SJCRH30 (cell line): ENCODE results near the gene ZNF174. TPM values are rescaled to one million over a fixed set of nuclear protein-coding genes. Genes with fewer than 3 reads are reported as not detected.

Experiments used
- DNase-seq, 2 experiments: peaks; one replicate each; pipeline ENCODE4 v3.0.0-alpha.2; 2015 to 2020
- H3K27ac ChIP-seq: fragments of 250-450 bp; sonication (Bioruptor Pico); 2 replicates; pipeline ENCODE4 v1.5.1; 2020; ENCODE audit warnings: mild to moderate bottlenecking, moderate library complexity
- H3K27me3 ChIP-seq: fragments of 250-450 bp; sonication (Bioruptor Pico); 2 replicates; pipeline ENCODE4 v1.5.1; 2020; ENCODE audit warnings: mild to moderate bottlenecking, moderate library complexity
- H3K36me3 ChIP-seq: fragments of 250-450 bp; sonication (Bioruptor Pico); 2 replicates; pipeline ENCODE4 v1.5.1; 2020; ENCODE audit warnings: mild to moderate bottlenecking, moderate library complexity
- H3K4me1 ChIP-seq: fragments of 250-450 bp; sonication (Bioruptor Pico); 2 replicates; pipeline ENCODE4 v1.5.1; 2020; ENCODE audit warnings: mild to moderate bottlenecking, moderate library complexity
- H3K4me3 ChIP-seq: fragments of 250-450 bp; sonication (Bioruptor Pico); 2 replicates; pipeline ENCODE4 v1.5.1; 2020; ENCODE audit warnings: mild to moderate bottlenecking, moderate library complexity
- H3K9me3 ChIP-seq: fragments of 250-450 bp; sonication (Bioruptor Pico); replicated peaks from 2 replicates; pipeline ENCODE4 v1.5.1; 2020; ENCODE audit warnings: mild to moderate bottlenecking, moderate library complexity
- total RNA-seq: library from RNA; depleted of rRNA; stranded (reverse); fragments of >200 nt; shearing (Covaris generic); gene quantifications from 2 replicates; pipeline ENCODE4 v1.2.3, GENCODE V29; 2014; rRNA removed

The ZNF174 gene
- total RNA-seq: 13.1 and 14.5 TPM in 2 replicates

GRCh38 chr16:3400779-3401688, at the start of gene ZNF174, which contains the start of gene ZSCAN32:
Gene ZNF174 (plus strand): TSS chr16:3401215. CDS start chr16:3402005, 790 bp downstream.
Gene ZSCAN32 (minus strand): TSS chr16:3401004. CDS start chr16:3397557, 3,447 bp downstream.
- peak within 1 kb of the TSS; percentile 71 for H3K4me3 ChIP-seq
- peak within 1 kb of the TSS; percentile 52 for H3K27ac ChIP-seq
- peaks cover 5% of the 10 kb centered on the region; the same call in 1 of the 2 replicates for H3K4me1 ChIP-seq
- H3K27me3 ChIP-seq: no peaks in the 10 kb centered on the region
- peaks cover under 1% of the 10 kb centered on the region; the same call in 1 of the 2 replicates for H3K9me3 ChIP-seq
- peaks cover 38% of the 10 kb centered on the region for H3K36me3 ChIP-seq
- DNase-seq: peak; percentile 98

GRCh38 chr16:3355589-3355988, 45.4 kb upstream of the ZNF174 start, which contains the start of gene OR2C1:
Gene OR2C1 (plus strand): TSS chr16:3355889. CDS start chr16:3355941, 52 bp downstream.
- Histone ChIP-seq H3K27ac (no peak within 1 kb of the TSS), H3K4me3 (no peak within 1 kb of the TSS), H3K4me1 (peaks cover 17% of the 10 kb centered on the region), H3K36me3 (no peaks in the 10 kb centered on the region), H3K27me3 (no peaks in the 10 kb centered on the region), H3K9me3 (no peaks in the 10 kb centered on the region)
- no peak for DNase-seq

GRCh38 chr16:3356118-3356517, 44.9 kb upstream of the ZNF174 start:
- DNase-seq: no peak
- no peaks in the 10 kb centered on the region for H3K27me3 ChIP-seq
- no peaks in the 10 kb centered on the region for H3K36me3 ChIP-seq
- no peak overlapping the region for H3K4me3 ChIP-seq
- no peaks in the 10 kb centered on the region for H3K9me3 ChIP-seq
- H3K27ac ChIP-seq: no peak overlapping the region
- peaks cover 17% of the 10 kb centered on the region for H3K4me1 ChIP-seq

GRCh38 chr16:3358871-3359270, 42.1 kb upstream of the ZNF174 start:
- DNase-seq: peak; percentile 17 to 54

GRCh38 chr16:3362931-3363330, 38.1 kb upstream of the ZNF174 start:
- peak in 1 of 2 experiments; percentile 27 for DNase-seq
- H3K27me3 ChIP-seq: no peaks in the 10 kb centered on the region
- peak overlapping the region; percentile 62 for H3K27ac ChIP-seq
- H3K9me3 ChIP-seq: peaks cover 2% of the 10 kb centered on the region; the same call in 1 of the 2 replicates
- peaks cover 27% of the 10 kb centered on the region for H3K4me1 ChIP-seq
- no peak overlapping the region for H3K4me3 ChIP-seq
- no peaks in the 10 kb centered on the region for H3K36me3 ChIP-seq

More at GRCh38 chr16:3358871-3359270, 42.1 kb upstream of the ZNF174 start:
- H3K9me3 ChIP-seq: peaks cover 2% of the 10 kb centered on the region; the same call in 1 of the 2 replicates
- H3K4me1 ChIP-seq: peaks cover 27% of the 10 kb centered on the region
- peak overlapping the region; percentile 73 for H3K27ac ChIP-seq
- H3K4me3 ChIP-seq: no peak overlapping the region
- H3K27me3 ChIP-seq: no peaks in the 10 kb centered on the region
- no peaks in the 10 kb centered on the region for H3K36me3 ChIP-seq

GRCh38 chr16:3363793-3364192, 37.2 kb upstream of the ZNF174 start:
- Histone ChIP-seq H3K27ac (no peak overlapping the region; the same call in 1 of the 2 replicates), H3K4me3 (no peak overlapping the region), H3K36me3 (no peaks in the 10 kb centered on the region), H3K4me1 (peaks cover 22% of the 10 kb centered on the region), H3K9me3 (peaks cover 2% of the 10 kb centered on the region; the same call in 1 of the 2 replicates), H3K27me3 (no peaks in the 10 kb centered on the region)
- peak in 1 of 2 experiments; percentile 41 for DNase-seq

- no peak for DNase-seq
- H3K27me3 ChIP-seq: no peaks in the 10 kb centered on the region
- peaks cover 11% of the 10 kb centered on the region for H3K4me1 ChIP-seq
- H3K4me3 ChIP-seq: no peak overlapping the region
- peaks cover 2% of the 10 kb centered on the region; the same call in 1 of the 2 replicates for H3K9me3 ChIP-seq
- no peaks in the 10 kb centered on the region for H3K36me3 ChIP-seq
- H3K27ac ChIP-seq: no peak overlapping the region
Observed at GRCh38 chr16:3364774-3365427, 36.1 kb upstream of the ZNF174 start.

- no peak overlapping the region for H3K27ac ChIP-seq
- H3K9me3 ChIP-seq: no peaks in the 10 kb centered on the region
- no peaks in the 10 kb centered on the region for H3K27me3 ChIP-seq
- no peak for DNase-seq
- H3K36me3 ChIP-seq: no peaks in the 10 kb centered on the region
- no peak overlapping the region for H3K4me3 ChIP-seq
- H3K4me1 ChIP-seq: peaks cover 6% of the 10 kb centered on the region; the same call in 1 of the 2 replicates
Observed at GRCh38 chr16:3369073-3369472, 31.9 kb upstream of the ZNF174 start.

GRCh38 chr16:3375680-3376079, 25.3 kb upstream of the ZNF174 start:
- H3K27me3 ChIP-seq: no peaks in the 10 kb centered on the region
- no peak overlapping the region for H3K27ac ChIP-seq
- no peak overlapping the region for H3K4me3 ChIP-seq
- H3K9me3 ChIP-seq: no peaks in the 10 kb centered on the region
- H3K4me1 ChIP-seq: peaks cover 6% of the 10 kb centered on the region; the same call in 1 of the 2 replicates
- no peak for DNase-seq
- no peaks in the 10 kb centered on the region; the same call in 1 of the 2 replicates for H3K36me3 ChIP-seq

- Histone ChIP-seq H3K9me3 (peaks cover 13% of the 10 kb centered on the region), H3K4me3 (no peak overlapping the region), H3K4me1 (peaks cover 4% of the 10 kb centered on the region; the same call in 1 of the 2 replicates), H3K27me3 (no peaks in the 10 kb centered on the region), H3K36me3 (peaks cover 13% of the 10 kb centered on the region), H3K27ac (no peak overlapping the region)
- no peak for DNase-seq
Observed at GRCh38 chr16:3377917-3378316, 23.1 kb upstream of the ZNF174 start.

GRCh38 chr16:3383045-3383448, 18.0 kb upstream of the ZNF174 start:
- H3K9me3 ChIP-seq: peaks cover 27% of the 10 kb centered on the region
- no peak for DNase-seq
- H3K36me3 ChIP-seq: peaks cover 46% of the 10 kb centered on the region

GRCh38 chr16:3388325-3388724, 12.7 kb upstream of the ZNF174 start:
- Histone ChIP-seq H3K4me1 (no peaks in the 10 kb centered on the region), H3K27ac (no peak overlapping the region), H3K36me3 (peaks cover 60% of the 10 kb centered on the region), H3K9me3 (peaks cover 11% of the 10 kb centered on the region), H3K4me3 (no peak overlapping the region), H3K27me3 (no peaks in the 10 kb centered on the region)
- DNase-seq: no peak

More at GRCh38 chr16:3383045-3383448, 18.0 kb upstream of the ZNF174 start:
- H3K27me3 ChIP-seq: no peaks in the 10 kb centered on the region
- H3K4me1 ChIP-seq: no peaks in the 10 kb centered on the region
- no peak overlapping the region for H3K27ac ChIP-seq
- no peak overlapping the region for H3K4me3 ChIP-seq

GRCh38 chr16:3389663-3390338, 11.2 kb upstream of the ZNF174 start:
- Histone ChIP-seq H3K36me3 (peaks cover 53% of the 10 kb centered on the region), H3K4me3 (no peak overlapping the region), H3K4me1 (no peaks in the 10 kb centered on the region), H3K9me3 (peaks cover 10% of the 10 kb centered on the region), H3K27ac (no peak overlapping the region), H3K27me3 (no peaks in the 10 kb centered on the region)
- no peak for DNase-seq

GRCh38 chr16:3400446-3400778, 603 bp upstream of the ZNF174 start:
- H3K27me3 ChIP-seq: no peaks in the 10 kb centered on the region
- peaks cover 5% of the 10 kb centered on the region; the same call in 1 of the 2 replicates for H3K4me1 ChIP-seq
- H3K36me3 ChIP-seq: peaks cover 34% of the 10 kb centered on the region; the same call in 1 of the 2 replicates
- no peaks in the 10 kb centered on the region for H3K9me3 ChIP-seq
- DNase-seq: no peak
- peak overlapping the region; percentile 52 for H3K27ac ChIP-seq
- H3K4me3 ChIP-seq: peak overlapping the region; percentile 71
